HepG2 (cell line): ENCODE data around the gene NME8. TPM values are rescaled to one million over a fixed set of nuclear protein-coding genes. Genes with fewer than 3 reads are reported as not detected.

ENCODE experiments used
- ASH2L ChIP-seq: fragments of 300-600, 200-600 bp; sonication (generic); IDR thresholded peaks from 2 replicates; pipeline ENCODE4 v1.7.0; 2017; ENCODE audit warnings: low read depth, mild to moderate bottlenecking, moderate library complexity, mixed read lengths, low read length; ENCODE audit not compliant: insufficient read length
- DMAP1 ChIP-seq: IDR thresholded peaks from 2 replicates; pipeline ENCODE4 v1.6.1; 2016
- KMT2A ChIP-seq: sonication (generic); formaldehyde crosslinking; IDR thresholded peaks from 2 replicates; pipeline ENCODE4 v1.4.0; 2020; ENCODE audit warnings: missing genetic modification reagents
- MXD4 ChIP-seq: IDR thresholded peaks from 2 replicates; pipeline ENCODE4 v1.6.1; 2016; ENCODE audit warnings: mild to moderate bottlenecking, missing biosample characterization, missing genetic modification reagents
- MXI1 ChIP-seq: IDR thresholded peaks from 3 replicates; pipeline ENCODE4 v1.6.1; 2012; ENCODE audit warnings: low read depth, low read length, inconsistent platforms, borderline replicate concordance
- PITX1 ChIP-seq: sonication (generic); formaldehyde crosslinking; IDR thresholded peaks from 2 replicates; pipeline ENCODE4 v1.5.1; 2020; ENCODE audit warnings: mild to moderate bottlenecking, missing genetic modification reagents
- REPIN1 ChIP-seq: sonication (generic); formaldehyde crosslinking; IDR thresholded peaks from 2 replicates; pipeline ENCODE4 v1.8.0; 2022; ENCODE audit warnings: missing genetic modification reagents, low read depth, mild to moderate bottlenecking, borderline replicate concordance
- TFDP1 ChIP-seq: IDR thresholded peaks from 2 replicates; pipeline ENCODE4 v1.6.1; 2016; ENCODE audit warnings: missing compliant biosample characterization, missing genetic modification reagents, borderline replicate concordance
- TRIM24 ChIP-seq: sonication (generic); formaldehyde crosslinking; IDR thresholded peaks from 2 replicates; pipeline ENCODE4 v1.8.0; 2022; ENCODE audit warnings: mild to moderate bottlenecking, missing genetic modification reagents
- ZNF280D ChIP-seq: sonication (generic); formaldehyde crosslinking; IDR thresholded peaks from 2 replicates; pipeline ENCODE4 v1.5.1; 2020; ENCODE audit warnings: mild to moderate bottlenecking, missing genetic modification reagents
- ZNF407 ChIP-seq: sonication (generic); formaldehyde crosslinking; IDR thresholded peaks from one replicate; pipeline ENCODE4 v1.5.1; 2020; ENCODE audit warnings: mild to moderate bottlenecking, missing genetic modification reagents; ENCODE audit errors: not compliant biosample characterization
- ZNF737 ChIP-seq: sonication (generic); formaldehyde crosslinking; IDR thresholded peaks from 2 replicates; pipeline ENCODE4 v1.5.0; 2020; ENCODE audit warnings: missing genetic modification reagents, mild to moderate bottlenecking, borderline replicate concordance
- polyA plus RNA-seq, 8 experiments: library from polyadenylated mRNA; depleted of rRNA in 3 of 8; stranded (reverse) in 7 of 8; unstranded in 1 of 8; fragments of >200 nt; fragmentation: Illumina TruSeq in 4 of 8; extraction: Trizol in 4 of 8; gene quantifications; 2 replicates each; pipeline versions ENCODE4 v1.2.1 to v1.2.3, GENCODE V29; 2011 to 2016; ENCODE audit warnings: low read depth in 4 of 8, missing spikeins in 1 of 8, mixed read lengths in 1 of 8; ENCODE audit not compliant: insufficient read depth in 1 of 8
- total RNA-seq, 5 experiments: library from RNA; depleted of rRNA; stranded (reverse); fragments of >200 nt; fragmentation: Illumina TruSeq; extraction: Trizol; gene quantifications; 2 replicates each; pipeline ENCODE4 v1.2.3, GENCODE V29; 2016; ENCODE audit warnings: low read depth in 1 of 5
- TF ChIP-seq, protein P1 (sequence below): sonication (generic); formaldehyde crosslinking; IDR thresholded peaks from 2 replicates; pipeline ENCODE4 v1.9.0; 2022; ENCODE audit warnings: low read depth, missing genetic modification reagents

The NME8 gene
- total and polyA plus RNA-seq, 2 of the 13 experiments (the other 11 are each of a cell fraction or from before 2014, with no cell fraction given), result not detected

- TF ChIP-seq, protein P1, sequence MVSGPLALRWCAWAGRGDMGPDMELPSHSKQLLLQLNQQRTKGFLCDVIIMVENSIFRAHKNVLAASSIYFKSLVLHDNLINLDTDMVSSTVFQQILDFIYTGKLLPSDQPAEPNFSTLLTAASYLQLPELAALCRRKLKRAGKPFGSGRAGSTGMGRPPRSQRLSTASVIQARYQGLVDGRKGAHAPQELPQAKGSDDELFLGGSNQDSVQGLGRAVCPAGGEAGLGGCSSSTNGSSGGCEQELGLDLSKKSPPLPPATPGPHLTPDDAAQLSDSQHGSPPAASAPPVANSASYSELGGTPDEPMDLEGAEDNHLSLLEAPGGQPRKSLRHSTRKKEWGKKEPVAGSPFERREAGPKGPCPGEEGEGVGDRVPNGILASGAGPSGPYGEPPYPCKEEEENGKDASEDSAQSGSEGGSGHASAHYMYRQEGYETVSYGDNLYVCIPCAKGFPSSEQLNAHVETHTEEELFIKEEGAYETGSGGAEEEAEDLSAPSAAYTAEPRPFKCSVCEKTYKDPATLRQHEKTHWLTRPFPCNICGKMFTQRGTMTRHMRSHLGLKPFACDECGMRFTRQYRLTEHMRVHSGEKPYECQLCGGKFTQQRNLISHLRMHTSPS (CRISPR knock-in tag), result peak; percentile 64; the same call in 1 of the 2 replicates
- TF ChIP-seq TFDP1 (CRISPR knock-in tag), result no peak
- no peak for TF ChIP-seq ZNF280D (CRISPR knock-in tag)
- TF ChIP-seq ZNF737 (CRISPR knock-in tag), result no peak
- TF ChIP-seq ASH2L, result peak; percentile 64
- TF ChIP-seq PITX1 (CRISPR knock-in tag), result no peak
- no peak for TF ChIP-seq TRIM24 (CRISPR knock-in tag)
- peak; percentile 45; the same call in 1 of the 2 replicates for TF ChIP-seq MXD4 (CRISPR knock-in tag)
- TF ChIP-seq KMT2A (CRISPR knock-in tag), result 0 out of 2 replicates have a peak, but pooled peaks have one; percentile 31
- TF ChIP-seq MXI1, result no peak
- TF ChIP-seq DMAP1 (CRISPR knock-in tag), result no peak; the same call in 1 of the 2 replicates
- TF ChIP-seq REPIN1 (CRISPR knock-in tag), result peak; percentile 41; the same call in 1 of the 2 replicates
- TF ChIP-seq ZNF407 (CRISPR knock-in tag), result peak; percentile 96
Measured at GRCh38 chr7:37920849-37921805, 72.7 kb downstream of the NME8 start (continued).
